ENCODE data around the gene SYNE2. TPM values are rescaled to one million over a fixed set of nuclear protein-coding genes. Genes with fewer than 3 reads are reported as not detected.
A peak's percentile ranks its signal among the peaks of the same experiment; 100 is the strongest.

Gene SYNE2
- total RNA-seq, 1 experiment from 2014 or later: 22.2 TPM

GRCh38 chr14:63908667-63909264 lies 56.0 kb downstream of the SYNE2 start:
- no peak for DNase-seq (ENCODE audit: low read depth)

- DNase-seq (ENCODE audit: low read depth): no peak
These were observed 57.2 kb downstream of the SYNE2 start for GRCh38 chr14:63909984-63910383.

- no peak for DNase-seq (ENCODE audit: low read depth)
These were observed 58.0 kb downstream of the SYNE2 start for GRCh38 chr14:63910583-63911363.

GRCh38 chr14:63911404-63911803 lies 58.6 kb downstream of the SYNE2 start:
- no peak for DNase-seq (ENCODE audit: low read depth)

GRCh38 chr14:63912286-63912685 lies 59.5 kb downstream of the SYNE2 start:
- no peak for DNase-seq (ENCODE audit: low read depth)

- no peak for DNase-seq (ENCODE audit: low read depth)
These were observed 65.6 kb downstream of the SYNE2 start for GRCh38 chr14:63918411-63918810.

GRCh38 chr14:63922696-63923421 lies 70.1 kb downstream of the SYNE2 start:
- DNase-seq (ENCODE audit: low read depth): no peak

GRCh38 chr14:63923422-63923752 lies 70.6 kb downstream of the SYNE2 start:
- DNase-seq (ENCODE audit: low read depth): no peak

- no peak for DNase-seq (ENCODE audit: low read depth)
These were observed 71.6 kb downstream of the SYNE2 start for GRCh38 chr14:63924375-63924774.

- DNase-seq (ENCODE audit: low read depth): no peak
These were observed 73.8 kb downstream of the SYNE2 start for GRCh38 chr14:63926641-63927040.

- DNase-seq (ENCODE audit: low read depth): no peak
These were observed 76.0 kb downstream of the SYNE2 start for GRCh38 chr14:63928744-63929174.

GRCh38 chr14:63933110-63933509 lies 80.3 kb downstream of the SYNE2 start:
- peak; percentile 16 for DNase-seq (ENCODE audit: low read depth)

GRCh38 chr14:63933711-63934110 lies 80.9 kb downstream of the SYNE2 start:
- peak; percentile 8 for DNase-seq (ENCODE audit: low read depth)

- no peak for DNase-seq (ENCODE audit: low read depth)
These were observed 85.6 kb downstream of the SYNE2 start for GRCh38 chr14:63938198-63939005.

- no peak for DNase-seq (ENCODE audit: low read depth)
These were observed 86.1 kb downstream of the SYNE2 start for GRCh38 chr14:63939006-63939270.

- DNase-seq (ENCODE audit: low read depth): no peak
These were observed 87.6 kb downstream of the SYNE2 start for GRCh38 chr14:63940387-63940786.

GRCh38 chr14:63941023-63941422 lies 88.2 kb downstream of the SYNE2 start:
- no peak for DNase-seq (ENCODE audit: low read depth)

GRCh38 chr14:63949696-63950095 lies 96.9 kb downstream of the SYNE2 start:
- no peak for DNase-seq (ENCODE audit: low read depth)

GRCh38 chr14:63951021-63951420 lies 98.2 kb downstream of the SYNE2 start:
- no peak for DNase-seq (ENCODE audit: low read depth)

- DNase-seq (ENCODE audit: low read depth): no peak
These were observed 98.6 kb downstream of the SYNE2 start for GRCh38 chr14:63951429-63951828.

- no peak for DNase-seq (ENCODE audit: low read depth)
These were observed 99.5 kb downstream of the SYNE2 start for GRCh38 chr14:63952053-63952932.

All from RPMI7951 (cell line).